ENCODE data around the gene PDIA5.

Gene PDIA5

GRCh38 chr3:123084192-123084591 lies 17.4 kb downstream of the PDIA5 start:
- H3K9me2 ChIP-seq (replicated peaks; ENCODE audit: insufficient read depth, low read length) = no peaks in the 10 kb centered on the region
- no peak overlapping the region for H3K9ac ChIP-seq (ENCODE audit: low read length)
- H2AFZ ChIP-seq (ENCODE audit: low read length) = no peak overlapping the region
- peaks cover 99% of the 10 kb centered on the region for H3K79me2 ChIP-seq (ENCODE audit: low read length)
- H4K20me1 ChIP-seq (ENCODE audit: insufficient read depth, low read length) = peaks cover 6% of the 10 kb centered on the region; the same call in 1 of the 2 replicates
- no peaks in the 10 kb centered on the region for H3K36me3 ChIP-seq (replicated peaks; ENCODE audit: insufficient read depth, low read length)
- no peak for DNase-seq
- H3K4me2 ChIP-seq (ENCODE audit: low read depth, low read length) = no peak overlapping the region
- no peak for TF ChIP-seq CTCF (IDR thresholded peaks at IDR 0.05; ENCODE audit: low read length)
- TF ChIP-seq EZH2 (optimal IDR thresholded peaks at IDR 0.05; ENCODE audit: low read depth, low read length) = no peak
- no peak for TF ChIP-seq EZH2phosphoT487 (IDR thresholded peaks at IDR 0.05; ENCODE audit: low read length)
- H3K27ac ChIP-seq (ENCODE audit: low read length) = no peak overlapping the region
- no peaks in the 10 kb centered on the region for H3K27me3 ChIP-seq (replicated peaks; ENCODE audit: insufficient read depth, low read length)
- peaks cover 9% of the 10 kb centered on the region; the same call in 1 of the 2 replicates for H3K4me1 ChIP-seq (ENCODE audit: low read length)
- H3K4me3 ChIP-seq (ENCODE audit: low read length) = no peak overlapping the region
- H3F3A ChIP-seq (ENCODE audit: insufficient read depth, low read length) = no peaks in the 10 kb centered on the region
- H3K9me3 ChIP-seq (replicated peaks; ENCODE audit: insufficient read depth, low read length) = no peaks in the 10 kb centered on the region

- Histone ChIP-seq H3F3A (ENCODE audit: insufficient read depth, low read length) (no peaks in the 10 kb centered on the region), H3K9me2 (replicated peaks; ENCODE audit: insufficient read depth, low read length) (no peaks in the 10 kb centered on the region), H3K4me1 (ENCODE audit: low read length) (peaks cover 9% of the 10 kb centered on the region; the same call in 1 of the 2 replicates), H3K27me3 (replicated peaks; ENCODE audit: insufficient read depth, low read length) (no peaks in the 10 kb centered on the region), H3K9ac (ENCODE audit: low read length) (no peak overlapping the region), H3K79me2 (ENCODE audit: low read length) (peaks cover 99% of the 10 kb centered on the region), H3K4me3 (ENCODE audit: low read length) (no peak overlapping the region), H4K20me1 (ENCODE audit: insufficient read depth, low read length) (peaks cover 6% of the 10 kb centered on the region; the same call in 1 of the 2 replicates), H3K4me2 (ENCODE audit: low read depth, low read length) (no peak overlapping the region), H3K27ac (ENCODE audit: low read length) (no peak overlapping the region), H3K9me3 (replicated peaks; ENCODE audit: insufficient read depth, low read length) (no peaks in the 10 kb centered on the region), H2AFZ (ENCODE audit: low read length) (no peak overlapping the region), H3K36me3 (replicated peaks; ENCODE audit: insufficient read depth, low read length) (no peaks in the 10 kb centered on the region)
- TF ChIP-seq CTCF (IDR thresholded peaks at IDR 0.05; ENCODE audit: low read length) = no peak
- TF ChIP-seq EZH2phosphoT487 (IDR thresholded peaks at IDR 0.05; ENCODE audit: low read length) = no peak
- TF ChIP-seq EZH2 (optimal IDR thresholded peaks at IDR 0.05; ENCODE audit: low read depth, low read length) = no peak
- DNase-seq = no peak
These were observed 18.0 kb downstream of the PDIA5 start for GRCh38 chr3:123084738-123085237.

DNA sequence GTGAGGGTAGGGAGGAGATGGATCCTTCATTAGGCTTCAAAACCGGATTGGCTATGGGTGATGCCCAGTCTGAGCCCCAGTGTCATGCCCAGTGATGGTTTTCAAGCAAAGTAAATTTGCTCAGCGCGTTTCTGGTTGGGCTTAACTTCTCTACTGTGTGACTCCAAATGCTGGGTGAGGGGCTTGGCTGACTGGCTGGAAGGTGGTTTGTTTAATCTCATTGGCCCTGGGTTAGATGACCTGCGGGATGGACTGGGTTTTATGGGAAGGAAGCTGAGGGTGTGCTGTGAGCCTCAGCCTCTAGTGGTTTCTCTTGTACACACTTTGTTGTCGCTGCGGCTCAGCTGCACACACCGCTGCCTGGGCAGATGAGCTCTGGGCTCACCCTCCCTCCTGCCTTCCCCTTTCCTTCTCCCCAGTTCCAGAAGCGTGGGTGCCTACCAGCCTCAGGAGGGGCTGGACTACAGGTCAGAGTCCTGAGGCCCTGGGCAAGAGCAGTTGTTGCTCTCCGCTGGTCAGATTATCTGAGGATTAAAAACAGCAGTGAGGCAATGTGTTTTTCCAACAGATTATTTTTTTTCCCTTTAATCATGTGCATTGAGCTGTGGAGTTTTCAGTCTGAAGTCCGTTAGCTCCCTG lies 18.6 kb downstream of the PDIA5 start:
- no peaks in the 10 kb centered on the region for H3K9me3 ChIP-seq (replicated peaks; ENCODE audit: insufficient read depth, low read length)
- no peak overlapping the region for H3K4me3 ChIP-seq (ENCODE audit: low read length)
- no peak for TF ChIP-seq CTCF (IDR thresholded peaks at IDR 0.05; ENCODE audit: low read length)
- no peak for TF ChIP-seq EZH2phosphoT487 (IDR thresholded peaks at IDR 0.05; ENCODE audit: low read length)
- TF ChIP-seq EZH2 (optimal IDR thresholded peaks at IDR 0.05; ENCODE audit: low read depth, low read length) = no peak
- H3K79me2 ChIP-seq (ENCODE audit: low read length) = peaks cover 99% of the 10 kb centered on the region
- no peak overlapping the region for H3K4me2 ChIP-seq (ENCODE audit: low read depth, low read length)
- H3K36me3 ChIP-seq (replicated peaks; ENCODE audit: insufficient read depth, low read length) = no peaks in the 10 kb centered on the region
- no peak overlapping the region for H3K27ac ChIP-seq (ENCODE audit: low read length)
- peaks cover 9% of the 10 kb centered on the region; the same call in 1 of the 2 replicates for H3K4me1 ChIP-seq (ENCODE audit: low read length)
- peaks cover 6% of the 10 kb centered on the region; the same call in 1 of the 2 replicates for H4K20me1 ChIP-seq (ENCODE audit: insufficient read depth, low read length)
- H3K9ac ChIP-seq (ENCODE audit: low read length) = no peak overlapping the region
- no peak overlapping the region for H2AFZ ChIP-seq (ENCODE audit: low read length)
- H3F3A ChIP-seq (ENCODE audit: insufficient read depth, low read length) = no peaks in the 10 kb centered on the region
- H3K9me2 ChIP-seq (replicated peaks; ENCODE audit: insufficient read depth, low read length) = no peaks in the 10 kb centered on the region
- DNase-seq = no peak
- H3K27me3 ChIP-seq (replicated peaks; ENCODE audit: insufficient read depth, low read length) = no peaks in the 10 kb centered on the region

All from MM.1S (cell line).